Skeletal muscle satellite cell (primary cell): Measurements from ENCODE around the gene ADGRD2.

ENCODE experiments used
- H3K27me3 ChIP-seq: 2 replicates; pipeline ENCODE4 v1.7.0; 2013; ENCODE audit warnings: low read length; ENCODE audit not compliant: control insufficient read depth, insufficient read depth
- H3K36me3 ChIP-seq: 2 replicates; pipeline ENCODE4 v1.7.0; 2013; ENCODE audit warnings: mild to moderate bottlenecking, control low read depth, low read length; ENCODE audit not compliant: insufficient read depth
- H3K4me1 ChIP-seq: 2 replicates; pipeline ENCODE4 v1.7.0; 2013; ENCODE audit warnings: low read length; ENCODE audit not compliant: control insufficient read depth, insufficient read depth
- H3K4me2 ChIP-seq: 2 replicates; pipeline ENCODE4 v1.7.0; 2013; ENCODE audit warnings: mild to moderate bottlenecking, low read length
- H3K4me3 ChIP-seq: 2 replicates; pipeline ENCODE4 v1.7.0; 2013; ENCODE audit warnings: low read length
- H3K9ac ChIP-seq: 2 replicates; pipeline ENCODE4 v1.7.0; 2013; ENCODE audit warnings: mild to moderate bottlenecking, low read depth, low read length, moderate library complexity
- H3K9me3 ChIP-seq: replicated peaks from 2 replicates; pipeline ENCODE4 v1.7.0; 2013; ENCODE audit warnings: mild to moderate bottlenecking, control low read depth, low read length

The ADGRD2 gene

DNA sequence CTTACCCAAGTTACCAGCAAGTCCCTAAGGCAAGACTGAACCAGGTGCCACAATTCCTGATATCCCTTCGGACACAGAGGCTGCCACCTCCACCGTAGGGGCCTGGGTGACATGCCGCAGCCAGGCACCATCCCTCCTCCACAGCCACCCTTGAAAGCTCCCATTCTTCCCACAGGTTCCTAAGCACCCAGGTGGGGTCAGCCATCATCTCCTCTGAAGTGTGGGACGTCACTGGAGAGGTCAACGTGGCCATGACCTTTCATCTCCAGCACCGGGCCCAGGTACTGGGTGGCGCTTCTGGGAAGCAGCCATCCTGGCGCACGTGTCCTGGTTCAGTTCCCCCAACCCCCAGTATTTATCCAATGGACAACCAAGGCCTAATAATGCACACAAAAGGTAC, 8.2 kb downstream of the ADGRD2 start:
- Histone ChIP-seq H3K27me3 (peaks cover 47% of the 10 kb centered on the region), H3K36me3 (no peaks in the 10 kb centered on the region), H3K4me2 (no peak overlapping the region), H3K4me1 (no peaks in the 10 kb centered on the region), H3K4me3 (no peak overlapping the region), H3K9me3 (peaks cover 2% of the 10 kb centered on the region), H3K9ac (no peak overlapping the region)

DNA sequence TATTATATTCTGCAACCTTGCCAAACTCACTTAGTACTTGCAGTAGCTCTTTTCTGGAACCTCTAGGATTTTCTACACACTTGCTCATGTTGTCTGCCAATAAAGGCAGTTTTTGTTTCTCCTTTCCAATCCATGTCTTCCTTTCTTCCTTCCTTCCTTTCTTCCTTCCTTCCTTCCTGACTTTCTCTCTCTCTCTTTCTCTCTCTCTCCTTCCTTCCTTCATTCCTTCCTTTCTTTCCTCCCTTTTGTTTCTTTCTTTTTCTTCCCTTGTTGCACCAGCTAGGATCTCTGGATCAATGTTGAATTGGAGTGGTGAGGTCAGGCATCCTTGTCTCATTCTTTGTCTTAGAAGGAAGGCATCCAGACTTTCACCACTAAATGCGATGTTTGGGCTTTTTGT, 12.5 kb downstream of the ADGRD2 start:
- no peaks in the 10 kb centered on the region for H3K4me1 ChIP-seq
- no peak overlapping the region for H3K4me2 ChIP-seq
- no peak overlapping the region for H3K4me3 ChIP-seq
- H3K36me3 ChIP-seq: no peaks in the 10 kb centered on the region
- H3K9me3 ChIP-seq: peaks cover 2% of the 10 kb centered on the region
- H3K27me3 ChIP-seq: peaks cover 35% of the 10 kb centered on the region
- no peak overlapping the region for H3K9ac ChIP-seq

DNA sequence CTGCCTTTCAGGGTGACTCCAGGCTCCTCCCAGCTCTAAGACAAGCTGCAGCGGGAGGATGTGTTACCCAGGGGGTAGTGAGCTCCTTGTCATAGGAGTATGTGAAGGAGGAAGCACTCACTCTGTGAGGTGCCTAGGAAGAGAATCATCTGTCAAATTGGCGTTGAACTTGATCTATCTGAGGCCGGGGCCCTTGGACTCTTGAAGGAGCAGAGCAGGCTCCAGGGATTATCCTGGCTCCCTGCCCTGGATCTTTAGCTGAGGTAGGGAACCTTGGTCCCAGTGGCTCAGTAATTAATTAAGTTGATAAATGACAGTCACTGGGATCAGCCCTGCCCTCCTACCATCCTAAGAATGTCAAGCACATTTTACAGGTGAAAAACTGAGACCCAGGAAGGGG, 15.5 kb downstream of the ADGRD2 start:
- Histone ChIP-seq H3K9ac (no peak overlapping the region), H3K27me3 (peaks cover 29% of the 10 kb centered on the region), H3K36me3 (no peaks in the 10 kb centered on the region), H3K4me1 (no peaks in the 10 kb centered on the region), H3K9me3 (peaks cover 2% of the 10 kb centered on the region), H3K4me3 (no peak overlapping the region), H3K4me2 (no peak overlapping the region)

DNA sequence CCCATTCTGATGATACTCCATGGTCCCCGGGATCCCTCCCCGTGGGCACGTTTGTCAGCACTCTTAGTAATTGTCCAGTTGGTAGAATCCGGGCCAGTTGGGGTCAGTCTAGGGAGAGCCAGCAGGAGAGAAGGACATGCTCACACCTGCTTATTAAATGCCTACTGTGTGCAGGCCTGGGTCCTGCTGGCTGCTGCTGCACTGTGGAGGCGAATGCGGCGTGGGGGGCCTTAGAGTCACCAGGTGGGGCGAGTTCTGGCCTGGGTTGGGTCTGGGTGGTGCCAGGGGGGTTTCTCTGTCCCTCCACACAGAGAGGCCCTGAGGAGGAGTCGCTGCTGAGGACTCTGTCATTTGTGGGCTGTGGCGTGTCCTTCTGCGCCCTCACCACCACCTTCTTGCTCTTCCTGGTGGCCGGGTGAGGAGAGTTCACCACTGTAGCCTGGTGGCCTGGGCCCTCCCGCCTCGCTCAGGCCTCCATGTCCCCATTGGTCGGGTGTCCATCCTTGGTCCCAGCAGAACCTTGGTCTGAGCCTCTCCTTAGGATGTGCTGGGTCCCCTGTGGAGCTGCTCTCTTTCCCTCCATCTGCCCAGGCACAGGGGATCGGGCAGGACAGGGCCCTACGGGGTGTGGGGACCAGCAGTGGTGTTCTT, 17.3 kb downstream of the ADGRD2 start:
- H3K9me3 ChIP-seq: peaks cover 2% of the 10 kb centered on the region
- H3K4me3 ChIP-seq: no peak overlapping the region
- no peaks in the 10 kb centered on the region for H3K4me1 ChIP-seq
- no peak overlapping the region for H3K4me2 ChIP-seq
- no peak overlapping the region for H3K9ac ChIP-seq
- no peaks in the 10 kb centered on the region for H3K36me3 ChIP-seq
- peaks cover 35% of the 10 kb centered on the region for H3K27me3 ChIP-seq

DNA sequence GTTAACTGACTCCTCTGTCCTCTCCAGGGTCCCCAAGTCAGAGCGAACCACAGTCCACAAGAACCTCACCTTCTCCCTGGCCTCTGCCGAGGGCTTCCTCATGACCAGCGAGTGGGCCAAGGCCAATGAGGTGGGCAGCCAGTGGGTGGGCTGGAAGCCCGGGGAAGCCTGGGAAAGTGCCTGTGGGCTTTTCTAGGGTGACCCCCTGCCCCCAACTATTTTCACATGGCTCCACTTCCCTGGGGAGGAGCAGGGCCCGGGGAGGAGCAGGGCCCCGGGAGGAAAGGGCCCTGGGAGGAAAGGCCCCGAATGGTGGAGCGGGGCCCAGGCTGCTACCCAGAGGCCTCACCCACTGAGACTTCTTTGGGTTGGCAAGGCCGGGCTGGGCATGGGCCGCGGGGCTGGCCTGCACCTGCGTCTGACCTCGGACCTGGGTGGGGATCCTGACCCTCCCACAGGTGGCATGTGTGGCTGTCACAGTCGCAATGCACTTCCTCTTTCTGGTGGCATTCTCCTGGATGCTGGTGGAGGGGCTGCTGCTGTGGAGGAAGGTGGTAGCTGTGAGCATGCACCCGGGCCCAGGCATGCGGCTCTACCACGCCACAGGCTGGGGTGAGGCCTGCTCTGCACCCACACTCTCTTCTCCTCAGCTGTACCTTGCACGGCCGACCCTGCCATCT, 17.9 kb downstream of the ADGRD2 start:
- Histone ChIP-seq H3K4me3 (no peak overlapping the region), H3K36me3 (no peaks in the 10 kb centered on the region), H3K4me1 (no peaks in the 10 kb centered on the region), H3K4me2 (no peak overlapping the region), H3K27me3 (peaks cover 35% of the 10 kb centered on the region), H3K9ac (no peak overlapping the region), H3K9me3 (peaks cover 2% of the 10 kb centered on the region)

DNA sequence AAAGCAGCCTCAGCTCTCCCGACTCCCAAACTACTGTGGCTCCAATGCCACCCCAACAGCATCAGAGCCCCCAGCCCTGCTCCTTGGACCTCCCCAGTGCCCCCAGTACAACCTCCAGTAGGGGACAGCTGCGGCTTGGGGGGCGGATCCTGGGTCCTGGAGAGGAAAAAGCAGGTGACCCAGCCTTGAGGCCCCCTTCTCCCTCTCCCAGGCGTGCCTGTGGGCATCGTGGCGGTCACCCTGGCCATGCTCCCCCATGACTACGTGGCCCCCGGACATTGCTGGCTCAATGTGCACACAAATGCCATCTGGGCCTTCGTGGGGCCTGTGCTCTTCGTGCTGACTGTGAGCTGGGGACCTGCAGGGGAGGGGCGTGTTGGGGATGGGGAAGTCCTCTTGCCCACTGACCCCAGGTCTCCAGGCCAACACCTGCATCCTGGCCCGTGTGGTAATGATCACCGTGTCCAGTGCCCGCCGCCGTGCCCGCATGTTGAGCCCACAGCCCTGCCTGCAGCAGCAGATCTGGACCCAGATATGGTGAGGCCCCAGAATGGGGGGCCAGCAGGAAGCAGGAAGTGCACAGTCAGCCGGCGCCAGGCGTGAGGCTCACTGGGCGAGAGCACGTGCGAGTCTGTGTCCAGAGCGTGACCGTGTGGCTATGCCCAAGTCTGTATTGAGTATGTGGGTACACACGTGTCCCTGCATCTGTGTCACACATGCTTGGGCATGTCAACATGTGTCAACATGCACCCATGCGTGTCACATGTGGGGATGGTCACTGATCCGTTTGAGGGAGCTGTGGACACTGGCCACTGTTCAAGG, 19.0 kb downstream of the ADGRD2 start:
- H3K9me3 ChIP-seq: no peaks in the 10 kb centered on the region
- no peak overlapping the region for H3K4me3 ChIP-seq
- peaks cover 37% of the 10 kb centered on the region for H3K27me3 ChIP-seq
- H3K4me2 ChIP-seq: no peak overlapping the region
- no peak overlapping the region for H3K9ac ChIP-seq
- no peaks in the 10 kb centered on the region for H3K4me1 ChIP-seq
- H3K36me3 ChIP-seq: no peaks in the 10 kb centered on the region

DNA sequence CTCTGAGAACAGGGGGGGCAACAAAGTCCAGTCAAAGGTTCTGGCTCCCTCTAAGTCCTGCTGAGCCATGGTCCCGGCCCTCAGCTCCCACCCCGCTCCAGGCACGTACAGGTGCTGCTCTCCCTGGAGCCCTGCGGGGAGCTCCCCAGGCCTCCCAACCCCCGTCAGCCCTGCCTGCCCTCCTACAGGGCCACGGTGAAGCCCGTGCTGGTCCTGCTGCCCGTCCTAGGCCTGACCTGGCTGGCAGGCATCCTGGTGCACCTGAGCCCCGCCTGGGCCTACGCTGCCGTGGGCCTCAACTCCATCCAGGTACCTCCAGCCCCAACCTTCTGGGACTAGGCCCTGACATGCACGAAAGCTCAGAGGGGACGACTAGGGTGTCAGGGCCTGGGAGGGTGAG, 20.1 kb downstream of the ADGRD2 start:
- no peaks in the 10 kb centered on the region for H3K36me3 ChIP-seq
- H3K4me2 ChIP-seq: no peak overlapping the region
- no peak overlapping the region for H3K4me3 ChIP-seq
- H3K9ac ChIP-seq: no peak overlapping the region
- no peaks in the 10 kb centered on the region for H3K4me1 ChIP-seq
- H3K9me3 ChIP-seq: no peaks in the 10 kb centered on the region
- H3K27me3 ChIP-seq: peaks cover 37% of the 10 kb centered on the region

DNA sequence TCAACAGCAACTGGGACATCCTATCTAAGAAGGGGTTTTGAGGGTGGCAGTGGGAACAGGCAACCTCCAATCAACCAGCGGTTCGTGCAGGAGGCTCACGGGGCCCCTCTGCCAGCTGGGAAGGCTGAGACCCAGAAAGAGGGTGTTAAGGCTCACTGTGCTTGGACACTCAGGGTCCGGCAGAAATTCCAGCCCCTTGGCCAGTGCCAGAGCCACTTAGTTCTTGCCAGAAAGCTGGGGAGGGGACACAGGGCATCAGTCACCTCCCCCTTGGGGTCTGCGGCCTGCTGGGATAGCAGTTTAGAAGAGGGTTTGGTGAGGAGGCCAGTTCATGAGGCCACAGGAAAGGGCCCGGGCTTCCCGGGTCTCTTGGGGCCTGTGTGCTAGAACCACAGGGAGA, 20.5 kb downstream of the ADGRD2 start:
- H3K4me3 ChIP-seq: no peak overlapping the region
- no peaks in the 10 kb centered on the region for H3K4me1 ChIP-seq
- no peaks in the 10 kb centered on the region for H3K9me3 ChIP-seq
- no peaks in the 10 kb centered on the region for H3K36me3 ChIP-seq
- H3K4me2 ChIP-seq: no peak overlapping the region
- H3K27me3 ChIP-seq: peaks cover 39% of the 10 kb centered on the region
- H3K9ac ChIP-seq: no peak overlapping the region

DNA sequence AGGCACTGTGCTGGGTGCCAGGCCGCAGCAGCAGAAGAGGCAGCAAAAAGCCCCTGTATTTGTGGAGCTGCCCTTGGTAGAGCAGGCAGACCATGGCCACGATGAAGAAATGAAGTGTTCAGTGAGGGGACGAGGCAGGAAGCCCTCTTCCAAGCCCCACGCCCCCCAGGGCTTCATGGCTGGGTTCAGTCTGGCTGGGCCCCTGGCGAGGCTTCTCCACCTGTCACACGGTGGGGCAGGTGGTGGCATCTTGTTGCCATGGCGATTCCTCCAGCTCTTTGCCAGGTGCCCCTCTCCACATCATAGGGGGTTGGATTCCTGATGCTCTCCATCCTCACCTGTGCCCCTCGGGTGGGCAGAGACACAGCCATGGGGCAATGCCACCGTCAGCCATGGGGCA, 21.5 kb downstream of the ADGRD2 start:
- Histone ChIP-seq H3K4me2 (no peak overlapping the region), H3K9ac (no peak overlapping the region), H3K27me3 (peaks cover 48% of the 10 kb centered on the region), H3K4me1 (no peaks in the 10 kb centered on the region), H3K4me3 (no peak overlapping the region), H3K9me3 (no peaks in the 10 kb centered on the region), H3K36me3 (no peaks in the 10 kb centered on the region)

DNA sequence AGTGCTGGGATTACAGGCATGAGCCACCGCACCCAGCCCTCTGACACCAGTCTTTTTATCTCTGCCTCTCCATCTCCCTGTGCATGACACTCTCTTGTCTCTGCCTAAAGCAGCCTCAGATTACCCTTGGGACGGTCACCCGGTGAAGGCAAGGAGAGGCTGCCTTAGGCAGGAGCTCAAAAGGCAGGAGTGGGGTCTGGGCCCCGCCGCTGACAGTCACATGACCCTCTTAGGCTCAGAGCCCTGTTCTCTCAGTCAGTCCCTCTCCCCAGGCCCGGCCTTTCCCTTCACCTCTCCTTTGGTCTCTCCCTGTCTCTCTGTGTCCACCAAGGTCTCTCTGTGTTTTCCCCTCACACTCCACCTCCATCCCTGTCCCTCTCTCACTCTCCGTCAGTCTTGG, 22.5 kb downstream of the ADGRD2 start:
- Histone ChIP-seq H3K27me3 (peaks cover 56% of the 10 kb centered on the region), H3K36me3 (no peaks in the 10 kb centered on the region), H3K9me3 (no peaks in the 10 kb centered on the region)

DNA sequence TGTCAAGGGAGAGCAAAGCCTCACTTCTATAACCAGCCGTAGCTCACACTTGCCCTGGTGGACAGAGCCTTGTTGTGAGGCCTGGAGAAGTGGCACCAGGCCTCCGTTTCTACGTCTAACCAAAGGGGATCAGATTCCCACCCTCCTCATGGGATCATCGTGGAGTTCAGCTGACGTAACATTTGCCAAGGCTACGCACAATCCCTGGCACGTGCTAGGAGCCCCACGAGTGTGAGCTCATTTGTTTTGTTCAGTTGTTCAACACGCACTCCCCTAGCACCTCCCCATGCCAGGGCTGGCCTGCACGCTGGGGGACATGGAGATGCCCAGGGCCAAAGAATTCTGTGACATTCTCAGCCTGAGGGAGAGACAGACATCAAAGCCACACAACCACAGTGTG, 23.1 kb downstream of the ADGRD2 start:
- Histone ChIP-seq H3K27me3 (peaks cover 60% of the 10 kb centered on the region), H3K36me3 (no peaks in the 10 kb centered on the region), H3K9ac (no peak overlapping the region), H3K4me1 (no peaks in the 10 kb centered on the region), H3K9me3 (no peaks in the 10 kb centered on the region), H3K4me2 (no peak overlapping the region), H3K4me3 (no peak overlapping the region)

More for the DNA sequence above, 22.5 kb downstream of the ADGRD2 start:
- H3K4me3 ChIP-seq: no peak overlapping the region
- no peak overlapping the region for H3K4me2 ChIP-seq
- H3K4me1 ChIP-seq: no peaks in the 10 kb centered on the region
- H3K9ac ChIP-seq: no peak overlapping the region
